H1 (cell line): ENCODE data around the gene FSTL4. TPM values are rescaled to one million over a fixed set of nuclear protein-coding genes. Genes with fewer than 3 reads are reported as not detected.

Experiments used
- CHD1 ChIP-seq: IDR thresholded peaks from 2 replicates; pipeline ENCODE4 v1.6.1; 2012; ENCODE audit warnings: low read depth, low read length, improper control_type of control experiment
- GTF2F1 ChIP-seq: IDR thresholded peaks from 2 replicates; pipeline ENCODE4 v1.6.1; 2012; ENCODE audit warnings: low read depth, low read length, improper control_type of control experiment, borderline replicate concordance
- NRF1 ChIP-seq: IDR thresholded peaks from 2 replicates; pipeline ENCODE4 v1.6.1; 2011; ENCODE audit warnings: mild to moderate bottlenecking, low read depth, low read length, improper control_type of control experiment
- PHF8 ChIP-seq: fragments of 200-600 bp; sonication (generic); conservative IDR thresholded peaks from 2 replicates; pipeline ENCODE4 v1.7.1; 2012; ENCODE audit warnings: low read depth, mild to moderate bottlenecking, inconsistent platforms, low read length, moderate library complexity
- SIRT6 ChIP-seq: IDR thresholded peaks from one replicate; pipeline ENCODE4 v1.7.1; 2012; ENCODE audit warnings: low read length, inconsistent platforms
- SP1 ChIP-seq: IDR thresholded peaks from 2 replicates; pipeline ENCODE4 v1.6.1; 2011; ENCODE audit warnings: low read depth, low read length
- SP2 ChIP-seq: IDR thresholded peaks from 2 replicates; pipeline ENCODE4 v1.6.1; 2012; ENCODE audit warnings: mild to moderate bottlenecking, low read length, inconsistent platforms
- ZNF274 ChIP-seq: IDR thresholded peaks from 2 replicates; pipeline ENCODE4 v1.7.0; 2012; ENCODE audit warnings: low read length, borderline replicate concordance; ENCODE audit errors: extremely low read depth
- polyA plus RNA-seq, 7 experiments: library from polyadenylated mRNA; depleted of rRNA in 3 of 7; stranded (reverse) in 5 of 7; unstranded in 2 of 7; fragments of >200 nt in 5 of 7; fragments of 200-250 nt in 2 of 7; gene quantifications; 1 replicate in 5 of 7; 2 replicates in 1 of 7; 4 replicates in 1 of 7; pipeline versions ENCODE4 v1.2.1 to v1.2.3, GENCODE V29; 2011 to 2013; ENCODE audit warnings: missing spikeins in 2 of 7, mixed read lengths in 2 of 7
- total RNA-seq: library from RNA; stranded (reverse); fragmentation: NEBNext Ultra II Directional; extraction: Animal tissue kit (Norgen Biotek cat#: 25700); gene quantifications from 2 replicates; pipeline ENCODE4 v1.2.1, GENCODE V29; 2021
- TF ChIP-seq, protein P1 (sequence below): fragments of 300-600 bp; sonication (generic); IDR thresholded peaks from 2 replicates; pipeline ENCODE4 v1.7.1; 2012; ENCODE audit warnings: low read length, moderate library complexity, mild to moderate bottlenecking, inconsistent platforms; ENCODE audit not compliant: insufficient replicate concordance
- TF ChIP-seq, protein P2 (sequence below): IDR thresholded peaks from 2 replicates; pipeline ENCODE4 v1.6.1; 2011; ENCODE audit warnings: low read length, improper control_type of control experiment

FSTL4 gene
- total and polyA plus RNA-seq, 2 of the 8 experiments (the other 6 are each of a cell fraction or from before 2014, with no cell fraction given), result 3.1 to 4.1 TPM

GRCh38 chr5:133405275-133406034 lies 206.9 kb downstream of the FSTL4 start (continued):
- TF ChIP-seq, protein P1, sequence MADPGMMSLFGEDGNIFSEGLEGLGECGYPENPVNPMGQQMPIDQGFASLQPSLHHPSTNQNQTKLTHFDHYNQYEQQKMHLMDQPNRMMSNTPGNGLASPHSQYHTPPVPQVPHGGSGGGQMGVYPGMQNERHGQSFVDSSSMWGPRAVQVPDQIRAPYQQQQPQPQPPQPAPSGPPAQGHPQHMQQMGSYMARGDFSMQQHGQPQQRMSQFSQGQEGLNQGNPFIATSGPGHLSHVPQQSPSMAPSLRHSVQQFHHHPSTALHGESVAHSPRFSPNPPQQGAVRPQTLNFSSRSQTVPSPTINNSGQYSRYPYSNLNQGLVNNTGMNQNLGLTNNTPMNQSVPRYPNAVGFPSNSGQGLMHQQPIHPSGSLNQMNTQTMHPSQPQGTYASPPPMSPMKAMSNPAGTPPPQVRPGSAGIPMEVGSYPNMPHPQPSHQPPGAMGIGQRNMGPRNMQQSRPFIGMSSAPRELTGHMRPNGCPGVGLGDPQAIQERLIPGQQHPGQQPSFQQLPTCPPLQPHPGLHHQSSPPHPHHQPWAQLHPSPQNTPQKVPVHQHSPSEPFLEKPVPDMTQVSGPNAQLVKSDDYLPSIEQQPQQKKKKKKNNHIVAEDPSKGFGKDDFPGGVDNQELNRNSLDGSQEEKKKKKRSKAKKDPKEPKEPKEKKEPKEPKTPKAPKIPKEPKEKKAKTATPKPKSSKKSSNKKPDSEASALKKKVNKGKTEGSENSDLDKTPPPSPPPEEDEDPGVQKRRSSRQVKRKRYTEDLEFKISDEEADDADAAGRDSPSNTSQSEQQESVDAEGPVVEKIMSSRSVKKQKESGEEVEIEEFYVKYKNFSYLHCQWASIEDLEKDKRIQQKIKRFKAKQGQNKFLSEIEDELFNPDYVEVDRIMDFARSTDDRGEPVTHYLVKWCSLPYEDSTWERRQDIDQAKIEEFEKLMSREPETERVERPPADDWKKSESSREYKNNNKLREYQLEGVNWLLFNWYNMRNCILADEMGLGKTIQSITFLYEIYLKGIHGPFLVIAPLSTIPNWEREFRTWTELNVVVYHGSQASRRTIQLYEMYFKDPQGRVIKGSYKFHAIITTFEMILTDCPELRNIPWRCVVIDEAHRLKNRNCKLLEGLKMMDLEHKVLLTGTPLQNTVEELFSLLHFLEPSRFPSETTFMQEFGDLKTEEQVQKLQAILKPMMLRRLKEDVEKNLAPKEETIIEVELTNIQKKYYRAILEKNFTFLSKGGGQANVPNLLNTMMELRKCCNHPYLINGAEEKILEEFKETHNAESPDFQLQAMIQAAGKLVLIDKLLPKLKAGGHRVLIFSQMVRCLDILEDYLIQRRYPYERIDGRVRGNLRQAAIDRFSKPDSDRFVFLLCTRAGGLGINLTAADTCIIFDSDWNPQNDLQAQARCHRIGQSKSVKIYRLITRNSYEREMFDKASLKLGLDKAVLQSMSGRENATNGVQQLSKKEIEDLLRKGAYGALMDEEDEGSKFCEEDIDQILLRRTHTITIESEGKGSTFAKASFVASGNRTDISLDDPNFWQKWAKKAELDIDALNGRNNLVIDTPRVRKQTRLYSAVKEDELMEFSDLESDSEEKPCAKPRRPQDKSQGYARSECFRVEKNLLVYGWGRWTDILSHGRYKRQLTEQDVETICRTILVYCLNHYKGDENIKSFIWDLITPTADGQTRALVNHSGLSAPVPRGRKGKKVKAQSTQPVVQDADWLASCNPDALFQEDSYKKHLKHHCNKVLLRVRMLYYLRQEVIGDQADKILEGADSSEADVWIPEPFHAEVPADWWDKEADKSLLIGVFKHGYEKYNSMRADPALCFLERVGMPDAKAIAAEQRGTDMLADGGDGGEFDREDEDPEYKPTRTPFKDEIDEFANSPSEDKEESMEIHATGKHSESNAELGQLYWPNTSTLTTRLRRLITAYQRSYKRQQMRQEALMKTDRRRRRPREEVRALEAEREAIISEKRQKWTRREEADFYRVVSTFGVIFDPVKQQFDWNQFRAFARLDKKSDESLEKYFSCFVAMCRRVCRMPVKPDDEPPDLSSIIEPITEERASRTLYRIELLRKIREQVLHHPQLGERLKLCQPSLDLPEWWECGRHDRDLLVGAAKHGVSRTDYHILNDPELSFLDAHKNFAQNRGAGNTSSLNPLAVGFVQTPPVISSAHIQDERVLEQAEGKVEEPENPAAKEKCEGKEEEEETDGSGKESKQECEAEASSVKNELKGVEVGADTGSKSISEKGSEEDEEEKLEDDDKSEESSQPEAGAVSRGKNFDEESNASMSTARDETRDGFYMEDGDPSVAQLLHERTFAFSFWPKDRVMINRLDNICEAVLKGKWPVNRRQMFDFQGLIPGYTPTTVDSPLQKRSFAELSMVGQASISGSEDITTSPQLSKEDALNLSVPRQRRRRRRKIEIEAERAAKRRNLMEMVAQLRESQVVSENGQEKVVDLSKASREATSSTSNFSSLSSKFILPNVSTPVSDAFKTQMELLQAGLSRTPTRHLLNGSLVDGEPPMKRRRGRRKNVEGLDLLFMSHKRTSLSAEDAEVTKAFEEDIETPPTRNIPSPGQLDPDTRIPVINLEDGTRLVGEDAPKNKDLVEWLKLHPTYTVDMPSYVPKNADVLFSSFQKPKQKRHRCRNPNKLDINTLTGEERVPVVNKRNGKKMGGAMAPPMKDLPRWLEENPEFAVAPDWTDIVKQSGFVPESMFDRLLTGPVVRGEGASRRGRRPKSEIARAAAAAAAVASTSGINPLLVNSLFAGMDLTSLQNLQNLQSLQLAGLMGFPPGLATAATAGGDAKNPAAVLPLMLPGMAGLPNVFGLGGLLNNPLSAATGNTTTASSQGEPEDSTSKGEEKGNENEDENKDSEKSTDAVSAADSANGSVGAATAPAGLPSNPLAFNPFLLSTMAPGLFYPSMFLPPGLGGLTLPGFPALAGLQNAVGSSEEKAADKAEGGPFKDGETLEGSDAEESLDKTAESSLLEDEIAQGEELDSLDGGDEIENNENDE, result no peak
- TF ChIP-seq ZNF274, result no peak
- no peak for TF ChIP-seq SIRT6
- TF ChIP-seq PHF8, result no peak
- TF ChIP-seq SP2, result no peak
- TF ChIP-seq GTF2F1, result no peak
- no peak for TF ChIP-seq CHD1
- no peak for TF ChIP-seq SP1
- TF ChIP-seq, protein P2, sequence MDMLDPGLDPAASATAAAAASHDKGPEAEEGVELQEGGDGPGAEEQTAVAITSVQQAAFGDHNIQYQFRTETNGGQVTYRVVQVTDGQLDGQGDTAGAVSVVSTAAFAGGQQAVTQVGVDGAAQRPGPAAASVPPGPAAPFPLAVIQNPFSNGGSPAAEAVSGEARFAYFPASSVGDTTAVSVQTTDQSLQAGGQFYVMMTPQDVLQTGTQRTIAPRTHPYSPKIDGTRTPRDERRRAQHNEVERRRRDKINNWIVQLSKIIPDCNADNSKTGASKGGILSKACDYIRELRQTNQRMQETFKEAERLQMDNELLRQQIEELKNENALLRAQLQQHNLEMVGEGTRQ, result no peak
- no peak for TF ChIP-seq NRF1
